Vagina (tissue), 2 donors: ENCODE measurements around the gene TP73.

Experiments
- POLR2A ChIP-seq, 2 donors: fragments of 450-650 bp; IDR thresholded peaks; one replicate each; pipeline ENCODE4 v1.6.1; 2017; ENCODE audit warnings: antibody characterized with exemption in 2 of 2, mild to moderate bottlenecking in 2 of 2, moderate library complexity in 2 of 2
- TF ChIP-seq, protein P1 (sequence below), 3 experiments: fragments of 450-650 bp in 2 of 3; fragments of 200-600 bp in 1 of 3; sonication (generic) in 1 of 3; IDR thresholded peaks; one replicate each; pipeline ENCODE4 v1.5.1; 2017 to 2019; ENCODE audit warnings: antibody characterized with exemption in 3 of 3, mild to moderate bottlenecking in 2 of 3, moderate library complexity in 2 of 3

DNA sequence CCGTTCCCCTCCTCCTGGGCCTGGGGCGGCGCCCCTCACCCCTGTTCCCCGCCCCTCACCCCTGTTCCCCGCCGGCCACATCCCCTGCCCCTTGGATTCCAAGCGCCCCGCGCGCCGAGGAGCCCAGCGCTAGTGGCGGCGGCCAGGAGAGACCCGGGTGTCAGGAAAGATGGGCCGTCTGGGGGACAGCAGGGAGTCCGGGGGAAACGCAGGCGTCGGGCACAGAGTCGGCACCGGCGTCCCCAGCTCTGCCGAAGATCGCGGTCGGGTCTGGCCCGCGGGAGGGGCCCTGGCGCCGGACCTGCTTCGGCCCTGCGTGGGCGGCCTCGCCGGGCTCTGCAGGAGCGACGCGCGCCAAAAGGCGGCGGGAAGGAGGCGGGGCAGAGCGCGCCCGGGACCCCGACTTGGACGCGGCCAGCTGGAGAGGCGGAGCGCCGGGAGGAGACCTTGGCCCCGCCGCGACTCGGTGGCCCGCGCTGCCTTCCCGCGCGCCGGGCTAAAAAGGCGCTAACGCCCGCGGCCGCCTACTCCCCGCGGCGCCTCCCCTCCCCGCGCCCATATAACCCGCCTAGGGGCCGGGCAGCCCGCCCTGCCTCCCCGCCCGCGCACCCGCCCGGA is at the start of gene TP73:
- TF ChIP-seq, protein P1, sequence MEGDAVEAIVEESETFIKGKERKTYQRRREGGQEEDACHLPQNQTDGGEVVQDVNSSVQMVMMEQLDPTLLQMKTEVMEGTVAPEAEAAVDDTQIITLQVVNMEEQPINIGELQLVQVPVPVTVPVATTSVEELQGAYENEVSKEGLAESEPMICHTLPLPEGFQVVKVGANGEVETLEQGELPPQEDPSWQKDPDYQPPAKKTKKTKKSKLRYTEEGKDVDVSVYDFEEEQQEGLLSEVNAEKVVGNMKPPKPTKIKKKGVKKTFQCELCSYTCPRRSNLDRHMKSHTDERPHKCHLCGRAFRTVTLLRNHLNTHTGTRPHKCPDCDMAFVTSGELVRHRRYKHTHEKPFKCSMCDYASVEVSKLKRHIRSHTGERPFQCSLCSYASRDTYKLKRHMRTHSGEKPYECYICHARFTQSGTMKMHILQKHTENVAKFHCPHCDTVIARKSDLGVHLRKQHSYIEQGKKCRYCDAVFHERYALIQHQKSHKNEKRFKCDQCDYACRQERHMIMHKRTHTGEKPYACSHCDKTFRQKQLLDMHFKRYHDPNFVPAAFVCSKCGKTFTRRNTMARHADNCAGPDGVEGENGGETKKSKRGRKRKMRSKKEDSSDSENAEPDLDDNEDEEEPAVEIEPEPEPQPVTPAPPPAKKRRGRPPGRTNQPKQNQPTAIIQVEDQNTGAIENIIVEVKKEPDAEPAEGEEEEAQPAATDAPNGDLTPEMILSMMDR (IDR thresholded peaks at IDR 0.05), result no peak
- no peak for TF ChIP-seq POLR2A (IDR thresholded peaks at IDR 0.05)
